ENCODE results near the gene INPP5F. TPM values are rescaled to one million over a fixed set of nuclear protein-coding genes. Genes with fewer than 3 reads are reported as not detected.
A peak's percentile ranks its signal among the peaks of the same experiment; 100 is the strongest.

The INPP5F gene
- total and polyA plus RNA-seq, 11 donors, result 3.0 to 9.9 (median 6.4) TPM

DNA sequence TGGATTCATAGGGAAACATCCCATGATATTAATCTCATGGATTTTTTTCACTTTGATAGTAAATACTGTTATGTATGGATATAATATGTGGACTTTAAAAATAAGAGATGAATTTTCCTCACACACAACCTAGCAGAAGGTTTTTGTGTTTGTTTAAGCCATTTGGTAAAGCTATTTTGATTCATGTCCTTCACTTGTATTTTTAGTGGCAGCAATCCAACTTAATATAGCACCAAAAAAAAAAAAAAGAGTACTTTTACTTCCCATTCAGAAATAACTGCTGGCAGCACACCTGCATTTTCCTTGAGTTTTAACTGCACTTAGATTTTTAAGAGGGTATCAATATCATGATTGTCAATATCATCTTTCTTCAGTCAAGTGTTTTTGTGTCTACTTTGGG is 86.8 kb downstream of the INPP5F start:
- intact Hi-C loops (cut with DNase I), result loop anchor here in 1 of 10 donors (10.0 kb wide), 1 partner anchor 58 kb away; no protein-coding TSS in a partner anchor
- no peaks in the 10 kb centered on the region for H3K27me3 ChIP-seq
- no peak for ATAC-seq
- H3K27ac ChIP-seq, result no peak overlapping the region
- peaks cover 0 to 29% (median 4%) of the 10 kb centered on the region in 9 donors for H3K36me3 ChIP-seq
- DNase-seq, result no peak
- TF ChIP-seq, protein P1, sequence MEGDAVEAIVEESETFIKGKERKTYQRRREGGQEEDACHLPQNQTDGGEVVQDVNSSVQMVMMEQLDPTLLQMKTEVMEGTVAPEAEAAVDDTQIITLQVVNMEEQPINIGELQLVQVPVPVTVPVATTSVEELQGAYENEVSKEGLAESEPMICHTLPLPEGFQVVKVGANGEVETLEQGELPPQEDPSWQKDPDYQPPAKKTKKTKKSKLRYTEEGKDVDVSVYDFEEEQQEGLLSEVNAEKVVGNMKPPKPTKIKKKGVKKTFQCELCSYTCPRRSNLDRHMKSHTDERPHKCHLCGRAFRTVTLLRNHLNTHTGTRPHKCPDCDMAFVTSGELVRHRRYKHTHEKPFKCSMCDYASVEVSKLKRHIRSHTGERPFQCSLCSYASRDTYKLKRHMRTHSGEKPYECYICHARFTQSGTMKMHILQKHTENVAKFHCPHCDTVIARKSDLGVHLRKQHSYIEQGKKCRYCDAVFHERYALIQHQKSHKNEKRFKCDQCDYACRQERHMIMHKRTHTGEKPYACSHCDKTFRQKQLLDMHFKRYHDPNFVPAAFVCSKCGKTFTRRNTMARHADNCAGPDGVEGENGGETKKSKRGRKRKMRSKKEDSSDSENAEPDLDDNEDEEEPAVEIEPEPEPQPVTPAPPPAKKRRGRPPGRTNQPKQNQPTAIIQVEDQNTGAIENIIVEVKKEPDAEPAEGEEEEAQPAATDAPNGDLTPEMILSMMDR (IDR thresholded peaks at IDR 0.05), result no peak
- no peak for TF ChIP-seq POLR2A (IDR thresholded peaks at IDR 0.05)
- peaks cover 0 to 6% (median 0%) of the 10 kb centered on the region in 12 donors for H3K4me1 ChIP-seq
- no peak overlapping the region for H3K4me3 ChIP-seq
- H3K9me3 ChIP-seq, result no peaks in the 10 kb centered on the region

DNA sequence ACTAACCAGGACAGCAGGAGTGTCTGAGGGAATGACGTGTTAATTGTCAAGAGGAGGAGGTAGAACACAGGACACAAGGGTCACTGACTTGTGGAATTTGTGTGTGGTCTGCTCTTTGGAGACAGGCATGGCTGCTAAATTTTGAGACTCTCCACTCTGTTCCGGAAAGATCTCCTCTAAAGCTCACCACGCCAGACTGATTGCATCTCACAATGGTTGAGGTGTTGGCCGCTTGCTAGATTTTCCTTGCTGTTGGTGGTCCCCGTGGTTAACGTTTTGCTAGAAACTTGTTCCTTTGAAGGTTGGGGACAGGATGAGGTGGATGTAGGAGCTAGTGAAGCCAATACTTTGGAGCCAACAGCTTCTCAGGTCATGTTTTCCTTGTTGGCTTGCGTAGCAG is 89.8 kb downstream of the INPP5F start:
- Histone ChIP-seq H3K4me3 (no peak overlapping the region), H3K27ac (no peak overlapping the region), H3K36me3 (peaks cover 0 to 21% (median 6%) of the 10 kb centered on the region in 9 donors), H3K4me1 (peaks cover 0 to 6% (median 0%) of the 10 kb centered on the region in 12 donors), H3K9me3 (no peaks in the 10 kb centered on the region), H3K27me3 (no peaks in the 10 kb centered on the region)
- DNase-seq, result no peak
- WGBS, 4 donors, result 93 to 96% (median 94%) methylated on average over 7 of the region's 7 CpGs
- no peak for TF ChIP-seq POLR2A (IDR thresholded peaks at IDR 0.05)
- TF ChIP-seq, protein P1 (IDR thresholded peaks at IDR 0.05), result no peak
- ATAC-seq, result no peak
- intact Hi-C loops (cut with DNase I), result loop anchor here in 1 of 10 donors (10.0 kb wide), 1 partner anchor 61 kb away; no protein-coding TSS in a partner anchor

GRCh38 chr10:119817991-119818888 is 92.4 kb downstream of the INPP5F start:
- Histone ChIP-seq H3K4me1 (peaks cover 0 to 5% (median 0%) of the 10 kb centered on the region in 12 donors), H3K4me3 (peak overlapping the region in 9 of 12 donors; percentile 10 to 43 (median 25)), H3K9me3 (no peaks in the 10 kb centered on the region), H3K36me3 (peaks cover 0 to 26% (median 10%) of the 10 kb centered on the region in 9 donors), H3K27me3 (no peaks in the 10 kb centered on the region), H3K27ac (peak overlapping the region in 1 of 12 donors; percentile 39)
- intact Hi-C loops (cut with DNase I), result loop anchor here in 1 of 10 donors (10.0 kb wide), 1 partner anchor 63 kb away; no protein-coding TSS in a partner anchor
- DNase-seq (peak; percentile 46 to 81 (median 60)), ATAC-seq (peak in 3 of 4 donors; percentile 61 to 78 (median 71))
- 58 to 74% (median 69%) methylated on average over 56 to 84 of the region's 84 CpGs for WGBS, 4 donors
- no peak for TF ChIP-seq POLR2A (IDR thresholded peaks at IDR 0.05)
- TF ChIP-seq, protein P1 (IDR thresholded peaks at IDR 0.05), result no peak

- peaks cover 0 to 31% (median 17%) of the 10 kb centered on the region in 9 donors for H3K36me3 ChIP-seq
- H3K9me3 ChIP-seq, result no peaks in the 10 kb centered on the region
- peak overlapping the region in 9 of 12 donors; percentile 10 to 43 (median 25) for H3K4me3 ChIP-seq
- H3K27ac ChIP-seq, result no peak overlapping the region
- WGBS, 4 donors, result 56 to 71% (median 68%) methylated on average over 10 of the region's 10 CpGs
- peaks cover 0 to 5% (median 0%) of the 10 kb centered on the region in 12 donors for H3K4me1 ChIP-seq
- H3K27me3 ChIP-seq, result no peaks in the 10 kb centered on the region
- ATAC-seq (no peak), DNase-seq (no peak)
- intact Hi-C loops (cut with DNase I), result loop anchor here in 1 of 10 donors (10.0 kb wide), 1 partner anchor 64 kb away; no protein-coding TSS in a partner anchor
- no peak for TF ChIP-seq POLR2A (IDR thresholded peaks at IDR 0.05)
- TF ChIP-seq, protein P1 (IDR thresholded peaks at IDR 0.05), result no peak
These were observed 93.0 kb downstream of the INPP5F start for GRCh38 chr10:119818889-119819270.

Measured in heart left ventricle (tissue), 16 donors.